ENCODE data around the gene CDK5R1.
"Not testable (repeated sequence)": the region's sequence is repeated elsewhere in the genome, so short reads cannot be mapped to it uniquely, and the experiment has no call there.

CDK5R1 gene

DNA sequence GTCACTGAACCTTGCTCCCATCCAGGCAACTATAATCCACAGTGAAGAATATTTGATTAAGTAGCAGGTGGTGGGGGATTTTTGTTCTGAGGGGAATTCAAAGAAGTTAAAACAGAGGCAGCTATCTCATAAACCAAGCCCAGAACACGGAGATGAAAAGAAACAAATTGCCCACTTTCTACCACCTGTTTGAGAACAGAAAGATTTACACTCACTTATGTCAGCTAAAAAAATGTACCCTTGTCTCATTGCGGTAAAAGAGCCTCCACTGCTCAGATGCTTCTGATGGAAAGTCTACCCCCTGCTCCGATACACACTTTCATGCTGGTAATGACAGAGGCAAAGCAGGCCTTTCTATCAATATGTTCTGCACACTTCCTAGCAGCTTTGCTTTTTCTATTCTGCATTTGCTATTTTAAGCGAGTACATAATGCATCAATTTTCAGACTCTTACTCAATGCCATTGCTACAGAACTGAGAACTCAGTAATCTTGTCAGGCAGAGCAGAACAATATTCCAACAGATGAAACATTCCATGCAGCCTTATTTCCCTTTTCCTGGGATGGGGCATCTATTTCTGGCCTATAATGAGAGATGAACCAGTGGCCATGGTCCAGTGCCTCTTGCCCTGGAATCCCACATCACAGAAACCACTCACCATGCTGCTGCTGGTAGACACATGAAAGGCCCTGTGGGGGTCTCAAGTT lies 29.0 kb downstream of the CDK5R1 start:
- in situ Hi-C loops (cut with HindIII; ENCODE audit: low sequenced_read_pairs): no loop called here

DNA sequence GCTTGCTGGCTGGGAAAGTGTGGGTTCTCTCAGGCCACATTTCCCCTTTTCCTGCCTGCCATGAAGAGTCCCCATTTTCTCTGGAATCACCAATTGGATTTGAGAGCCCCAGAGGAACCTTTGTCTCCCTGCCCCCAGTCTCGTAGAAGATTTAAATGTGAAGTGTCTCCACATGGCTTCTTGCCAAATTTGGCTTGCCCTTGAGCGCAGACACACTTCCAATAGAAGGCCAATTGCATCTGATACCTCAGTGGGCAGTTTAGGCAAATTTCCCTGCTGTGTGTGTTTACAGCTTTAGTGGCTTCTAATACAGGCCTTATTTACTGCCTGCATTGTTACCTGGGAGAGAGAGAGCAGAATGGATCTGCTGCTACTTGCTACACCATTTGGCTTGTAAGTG lies 29.7 kb downstream of the CDK5R1 start:
- in situ Hi-C loops (cut with HindIII; ENCODE audit: low sequenced_read_pairs): no loop called here

GRCh38 chr17:32516940-32517701 lies 30.3 kb downstream of the CDK5R1 start:
- in situ Hi-C loops (cut with HindIII; ENCODE audit: low sequenced_read_pairs): no loop called here

GRCh38 chr17:32517982-32518381 lies 31.2 kb downstream of the CDK5R1 start:
- in situ Hi-C loops (cut with HindIII; ENCODE audit: low sequenced_read_pairs): no loop called here

DNA sequence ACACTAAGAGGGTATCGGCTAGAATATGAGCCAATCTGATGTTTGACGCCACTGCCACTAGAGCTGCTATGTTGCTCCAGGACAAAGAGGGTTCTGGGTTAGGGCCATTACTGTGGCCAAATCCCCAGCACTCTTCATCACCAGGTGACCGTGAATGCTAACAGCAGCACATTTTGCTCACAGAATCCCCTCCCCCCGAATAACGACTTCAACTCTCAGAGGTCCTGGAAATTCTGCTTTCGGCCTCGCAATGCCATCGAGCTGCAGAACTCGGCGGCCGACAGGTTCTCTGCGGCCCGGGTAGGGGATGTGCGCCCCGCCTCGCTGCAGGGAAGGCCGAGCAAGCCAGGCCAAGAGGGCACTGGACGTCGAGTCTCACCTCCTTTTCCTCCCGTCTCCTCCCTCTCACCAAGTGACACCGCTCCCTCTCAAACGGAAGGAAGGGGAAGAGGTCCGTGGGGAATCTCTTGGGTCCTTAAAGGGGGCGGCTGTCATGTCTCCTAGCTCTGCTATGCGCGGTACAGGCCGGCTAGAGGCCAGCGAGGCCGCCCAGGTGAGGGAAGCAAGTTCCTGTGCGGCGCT lies 31.9 kb downstream of the CDK5R1 start:
- in situ Hi-C loops (cut with HindIII; ENCODE audit: low sequenced_read_pairs): no loop called here

DNA sequence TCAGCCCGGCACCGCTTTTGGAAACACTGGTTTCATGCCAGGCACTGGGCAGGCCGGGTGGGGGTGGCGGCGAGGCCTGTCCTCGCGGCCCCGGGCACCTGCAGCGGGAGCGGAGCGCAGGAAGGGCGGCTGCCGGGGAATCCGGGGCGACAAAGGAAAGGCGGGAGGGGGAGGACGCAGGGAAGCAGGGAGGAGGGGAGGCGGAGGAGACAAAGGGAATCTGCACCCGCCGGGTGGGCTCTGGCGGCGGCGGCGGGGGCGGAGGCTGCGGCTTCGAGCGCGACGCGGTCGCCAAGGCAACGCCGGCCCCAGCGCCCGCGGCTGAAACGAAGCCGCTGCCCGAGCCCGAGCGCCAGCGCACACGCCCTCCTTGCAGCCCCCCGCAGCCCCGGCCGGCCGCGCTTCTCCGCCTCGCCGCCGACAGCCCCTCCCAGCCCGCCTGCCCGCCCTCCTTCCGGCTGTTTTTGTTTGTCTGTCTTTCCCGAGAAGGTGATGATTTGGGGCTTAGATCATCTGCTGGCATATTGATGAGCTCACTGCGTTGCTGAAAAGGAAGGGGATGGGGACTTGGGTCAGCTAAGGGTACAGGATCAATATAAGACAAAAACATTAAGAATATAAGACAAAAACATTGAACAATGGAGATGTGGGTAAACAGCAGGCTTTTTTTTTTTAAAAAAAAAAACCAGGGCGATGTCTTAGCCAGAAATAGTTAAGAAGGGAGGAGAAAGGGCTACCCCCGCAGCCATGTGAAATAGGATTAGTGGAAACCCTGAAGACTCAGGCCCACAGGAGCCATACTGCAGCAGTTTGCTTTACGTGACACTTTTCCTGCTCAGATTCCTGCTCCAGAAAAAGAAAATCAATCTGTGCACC lies 32.7 kb downstream of the CDK5R1 start:
- in situ Hi-C loops (cut with HindIII; ENCODE audit: low sequenced_read_pairs): no loop called here

- in situ Hi-C loops (cut with HindIII; ENCODE audit: low sequenced_read_pairs): no loop called here
Measured at GRCh38 chr17:32520104-32520701, 33.4 kb downstream of the CDK5R1 start.

- in situ Hi-C loops (cut with HindIII; ENCODE audit: low sequenced_read_pairs): no loop called here
Measured at GRCh38 chr17:32520737-32521404, 34.1 kb downstream of the CDK5R1 start.

DNA sequence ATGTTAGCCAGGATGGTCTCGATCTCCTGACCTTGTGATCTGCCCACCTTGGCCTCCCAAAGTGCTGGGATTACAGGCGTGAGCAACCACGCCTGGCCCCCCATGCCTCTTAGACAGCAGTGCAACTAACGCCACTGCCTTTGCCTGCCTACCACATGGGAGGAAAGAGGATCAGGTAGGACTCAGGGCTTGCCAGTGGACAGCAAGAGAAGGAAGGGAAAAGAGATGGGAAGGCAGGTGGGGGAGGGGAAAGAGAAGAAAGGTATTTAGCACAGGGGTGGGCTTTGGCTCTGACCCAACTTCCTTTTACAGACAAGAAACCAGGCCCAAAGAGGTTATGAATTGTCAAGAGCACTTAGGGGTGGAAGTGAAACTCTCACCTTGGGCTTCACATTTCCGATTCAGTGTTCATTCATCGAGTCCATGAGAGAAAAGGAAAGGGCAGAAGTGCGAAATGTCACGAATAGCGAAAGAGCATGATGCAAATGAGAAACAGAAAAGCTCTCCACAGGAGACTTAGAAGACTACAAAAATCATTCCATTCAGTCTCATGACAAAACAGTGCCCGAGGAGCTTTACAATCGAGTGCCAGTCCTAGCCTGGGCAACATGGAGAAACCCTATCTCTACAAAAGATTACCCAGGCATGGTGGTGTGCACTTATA lies 36.4 kb downstream of the CDK5R1 start:
- in situ Hi-C loops (cut with HindIII; ENCODE audit: low sequenced_read_pairs): no loop called here

DNA sequence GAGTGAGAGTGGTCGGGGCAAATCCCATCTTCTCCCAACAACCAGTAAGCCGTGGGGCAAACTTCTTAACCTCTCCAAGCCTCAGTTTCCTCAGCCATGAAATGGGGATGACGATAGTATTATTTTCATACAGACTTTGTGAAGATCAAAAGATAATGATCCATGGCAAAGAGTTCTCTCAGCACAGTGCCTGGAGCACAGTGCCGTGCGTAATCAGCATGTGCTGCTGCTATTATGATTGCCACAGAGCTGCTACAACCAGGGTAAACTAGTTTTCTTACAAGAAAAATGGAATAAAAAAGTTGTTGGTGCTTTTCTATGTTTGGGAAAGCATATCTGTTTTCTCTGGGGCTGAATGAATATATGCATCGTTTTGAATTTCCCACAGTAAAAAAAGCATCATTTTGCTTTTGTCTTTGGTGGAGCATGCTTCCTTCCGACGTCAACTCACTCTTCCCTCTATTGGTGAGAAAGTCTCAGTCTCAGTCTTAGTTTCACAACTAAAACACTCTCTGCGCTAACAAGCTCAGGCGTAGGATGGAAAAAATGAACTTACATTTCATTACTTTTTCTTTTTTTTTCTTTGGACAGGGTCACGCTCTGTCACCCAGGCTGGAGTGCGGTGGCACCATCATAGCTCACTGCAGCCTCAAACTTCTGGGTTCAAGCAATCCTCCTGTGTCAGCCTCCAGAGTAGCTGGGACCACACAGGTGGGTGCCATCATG lies 37.2 kb downstream of the CDK5R1 start:
- in situ Hi-C loops (cut with HindIII; ENCODE audit: low sequenced_read_pairs): no loop called here

DNA sequence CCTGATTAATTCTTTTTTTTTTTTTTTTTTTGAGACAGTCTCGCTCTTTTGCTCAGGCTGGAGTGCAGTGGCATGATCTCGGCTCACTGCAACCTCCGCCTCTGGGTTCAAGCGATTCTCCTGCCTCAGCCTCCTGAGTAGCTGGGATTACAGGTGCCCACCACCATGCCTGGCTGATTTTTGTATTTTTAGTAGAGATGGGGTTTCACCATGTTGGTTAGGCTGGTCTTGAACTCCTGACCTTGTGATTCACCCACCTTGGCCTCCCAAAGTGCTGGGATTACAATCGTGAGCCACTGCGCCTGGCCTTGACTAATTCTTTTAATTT lies 37.7 kb downstream of the CDK5R1 start:
- in situ Hi-C loops (cut with HindIII; ENCODE audit: low sequenced_read_pairs): not testable (repeated sequence)

DNA sequence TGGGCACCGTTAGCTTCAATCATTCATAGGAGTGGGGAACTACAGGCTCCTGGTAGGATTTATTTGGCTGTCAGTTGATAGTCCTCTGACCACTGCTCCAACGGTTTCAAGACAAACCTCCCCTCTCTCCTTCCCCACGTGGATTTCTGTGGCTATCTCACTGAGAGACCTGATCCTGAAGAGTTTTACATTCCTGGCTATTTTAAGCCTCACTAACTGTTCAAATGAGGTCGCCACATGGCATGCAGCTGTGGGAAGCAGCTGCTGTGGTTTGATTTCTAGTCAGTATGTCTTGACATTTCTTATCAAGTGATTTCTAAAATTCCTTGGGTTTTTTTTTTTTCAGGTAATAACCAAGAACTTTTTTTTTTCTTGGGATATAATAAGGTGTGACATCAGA lies 38.3 kb downstream of the CDK5R1 start:
- in situ Hi-C loops (cut with HindIII; ENCODE audit: low sequenced_read_pairs): no loop called here

DNA sequence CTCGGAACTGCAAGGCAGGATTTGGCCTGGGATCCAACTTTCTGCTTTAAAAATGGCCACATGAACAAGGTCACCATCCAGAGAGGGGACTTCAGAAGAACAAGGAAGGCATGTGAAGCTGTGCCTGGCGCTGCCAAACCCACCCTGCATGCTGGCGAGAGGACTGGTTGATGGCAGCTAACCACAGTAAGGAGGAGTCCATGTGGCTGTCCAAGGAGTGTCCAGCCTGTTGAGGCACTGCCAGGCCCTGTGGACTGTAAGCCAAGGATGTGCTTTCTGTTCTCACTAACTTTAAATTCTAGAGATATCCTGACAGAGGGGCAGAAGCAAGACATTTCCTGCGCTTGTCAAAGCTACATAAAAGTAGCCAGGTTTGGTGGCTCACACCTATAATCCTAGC lies 40.4 kb downstream of the CDK5R1 start:
- in situ Hi-C loops (cut with HindIII; ENCODE audit: low sequenced_read_pairs): no loop called here

GRCh38 chr17:32528825-32529224 lies 42.0 kb downstream of the CDK5R1 start:
- in situ Hi-C loops (cut with HindIII; ENCODE audit: low sequenced_read_pairs): no loop called here

DNA sequence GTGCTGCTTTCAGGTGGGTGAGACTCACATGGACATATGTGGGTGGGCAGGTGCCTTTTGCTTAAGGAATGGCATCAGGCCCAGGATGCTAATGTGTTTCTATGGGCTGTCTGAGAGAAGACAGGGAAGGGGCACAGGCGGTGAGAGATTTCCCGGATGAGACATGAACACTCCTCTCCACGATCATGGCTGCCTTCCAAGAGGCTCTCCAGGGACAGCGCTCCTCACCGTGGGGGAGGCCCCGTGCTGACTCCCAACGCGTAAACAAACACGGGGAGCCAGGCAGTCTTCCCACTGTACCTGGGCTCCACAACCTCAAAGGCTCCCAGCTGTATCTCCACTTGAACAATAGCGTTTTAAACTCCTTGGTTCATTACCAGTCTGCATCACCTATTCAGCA lies 42.8 kb downstream of the CDK5R1 start:
- in situ Hi-C loops (cut with HindIII; ENCODE audit: low sequenced_read_pairs): no loop called here

DNA sequence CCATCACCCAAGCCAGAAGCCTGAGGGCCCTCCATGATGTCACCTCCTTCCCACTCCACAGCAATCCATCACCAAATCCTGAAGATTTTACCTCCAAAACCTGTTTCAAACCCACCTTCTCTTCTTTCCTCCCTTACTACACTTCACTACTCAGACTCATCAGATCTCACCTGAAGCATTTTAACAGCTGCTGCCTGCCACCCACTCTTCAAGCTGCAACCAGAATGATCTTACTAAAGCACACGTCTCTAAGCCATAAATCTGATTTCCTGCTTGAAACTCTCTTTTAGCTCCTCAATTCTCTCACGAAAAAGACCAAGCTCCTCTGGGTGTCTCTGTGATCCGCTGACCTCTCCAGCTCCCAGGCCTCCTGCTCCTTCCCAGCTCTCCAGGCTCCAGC lies 46.5 kb downstream of the CDK5R1 start:
- in situ Hi-C loops (cut with HindIII; ENCODE audit: low sequenced_read_pairs): no loop called here

DNA sequence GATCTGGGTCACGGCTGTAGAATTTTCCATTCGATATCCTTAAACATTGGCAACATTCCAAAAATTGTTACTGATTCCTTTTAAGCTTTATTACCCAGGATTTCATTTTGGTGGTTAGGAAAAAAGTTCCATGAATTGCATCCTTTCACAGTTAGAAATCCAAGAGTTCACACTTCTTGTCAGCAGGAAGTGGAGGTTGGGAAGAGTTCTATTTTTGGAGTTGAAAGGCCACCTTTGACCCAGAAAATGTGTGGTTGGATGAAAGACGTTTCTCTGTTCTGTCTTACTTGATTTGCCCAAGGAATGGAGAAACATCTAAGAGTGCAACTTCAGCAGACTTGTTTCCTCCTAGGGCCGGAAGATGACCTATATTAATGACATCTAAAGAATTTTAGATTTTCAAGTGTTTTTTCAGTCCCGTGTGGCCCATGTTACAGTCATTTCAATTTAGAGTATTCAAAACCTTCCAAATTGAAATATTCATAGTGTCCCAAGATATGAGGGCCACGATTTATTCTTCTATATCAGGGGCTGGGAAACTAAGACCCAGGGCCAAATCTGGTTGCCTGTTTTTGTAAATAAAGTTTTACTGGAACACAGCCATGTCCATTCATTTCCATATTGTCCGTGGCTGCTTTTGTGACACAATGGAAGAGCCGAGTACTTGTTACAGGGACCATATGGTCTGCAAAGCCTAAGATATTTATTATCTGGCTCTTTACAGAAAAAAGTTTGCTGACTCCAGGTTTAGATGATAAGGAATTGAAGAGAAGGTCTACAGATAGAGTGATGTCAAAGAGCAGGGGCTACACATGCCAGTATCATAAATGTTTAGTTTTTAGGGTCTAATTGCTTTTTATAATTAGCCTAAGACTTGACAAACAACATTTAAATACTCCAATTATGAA lies 50.2 kb downstream of the CDK5R1 start:
- in situ Hi-C loops (cut with HindIII; ENCODE audit: low sequenced_read_pairs): loop anchor here (5.0 kb wide), 1 partner anchor 35 kb away; no protein-coding TSS in a partner anchor
